ENCODE measurements around the gene SLC25A13. TPM values are rescaled to one million over a fixed set of nuclear protein-coding genes. Genes with fewer than 3 reads are reported as not detected.

Gene SLC25A13
- total and polyA plus RNA-seq, 2 of the 8 experiments (the other 6 are each of a cell fraction or from before 2014, with no cell fraction given): 30.8 to 85.4 TPM

GRCh38 chr7:96143495-96144259 lies 178.2 kb downstream of the SLC25A13 start (continued):
- TF ChIP-seq MAX (IDR thresholded peaks at IDR 0.05): no peak
- no peak for TF ChIP-seq HDAC6 (IDR thresholded peaks at IDR 0.05; ENCODE audit: low read depth, low read length)
- TF ChIP-seq RAD21 (IDR thresholded peaks at IDR 0.05 in 1 of 2, conservative IDR thresholded peaks at IDR 0.05 in 1 of 2; ENCODE audit: low read depth in 2 of 2, low read length in 2 of 2): 0 out of 4 replicates have a peak, but pooled peaks of 1 of the 2 experiments have one; percentile 6
- no peak for TF ChIP-seq SIRT6 (IDR thresholded peaks at IDR 0.05; ENCODE audit: low read length)
- TF ChIP-seq POLR2A (IDR thresholded peaks at IDR 0.05; ENCODE audit: control extremely low read depth in 1 of 2, low read depth in 2 of 2, low read length in 2 of 2): no peak
- no peak for TF ChIP-seq NRF1 (IDR thresholded peaks at IDR 0.05; ENCODE audit: low read depth, low read length)
- peak; percentile 68 for TF ChIP-seq JUN (IDR thresholded peaks at IDR 0.05; ENCODE audit: low read depth, low read length)
- TF ChIP-seq BRCA1 (IDR thresholded peaks at IDR 0.05; ENCODE audit: low read depth, low read length): peak; percentile 47; the same call in 1 of the 2 replicates
- TF ChIP-seq, protein P1, sequence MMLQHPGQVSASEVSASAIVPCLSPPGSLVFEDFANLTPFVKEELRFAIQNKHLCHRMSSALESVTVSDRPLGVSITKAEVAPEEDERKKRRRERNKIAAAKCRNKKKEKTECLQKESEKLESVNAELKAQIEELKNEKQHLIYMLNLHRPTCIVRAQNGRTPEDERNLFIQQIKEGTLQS (IDR thresholded peaks at IDR 0.05; ENCODE audit: insufficient read depth, low read depth, low read length): no peak
- TF ChIP-seq SP1 (IDR thresholded peaks at IDR 0.05; ENCODE audit: low read depth, low read length): peak; percentile 75
- TF ChIP-seq EGR1 (IDR thresholded peaks at IDR 0.05; ENCODE audit: borderline replicate concordance, low read depth, low read length): peak; percentile 61; the same call in 1 of the 2 replicates
- peak; percentile 55 for TF ChIP-seq MAFK (IDR thresholded peaks at IDR 0.05; ENCODE audit: low read depth, low read length)
- TF ChIP-seq HDAC2 (IDR thresholded peaks at IDR 0.05; ENCODE audit: borderline replicate concordance in 1 of 2, low read depth in 2 of 2, low read length in 2 of 2): peak in 1 of 2 experiments; percentile 81; a peak in 1 of 4 replicates
- 0 out of 2 replicates have a peak, but pooled peaks have one; percentile 25 for TF ChIP-seq CEBPB (IDR thresholded peaks at IDR 0.05; ENCODE audit: low read depth, low read length)
- TF ChIP-seq EZH2 (IDR thresholded peaks at IDR 0.05; ENCODE audit: low read depth, low read length, severe bottlenecking): no peak

All from H1 (cell line).